HepG2 (cell line): ENCODE results near the gene NT5C2. TPM values are rescaled to one million over a fixed set of nuclear protein-coding genes. Genes with fewer than 3 reads are reported as not detected.

Experiments used
- ATRX ChIP-seq: sonication (generic); formaldehyde crosslinking; IDR thresholded peaks from 2 replicates; pipeline ENCODE4 v1.4.0; 2020; ENCODE audit warnings: missing genetic modification reagents, borderline replicate concordance
- CBX5 ChIP-seq: sonication (generic); formaldehyde crosslinking; IDR thresholded peaks from 2 replicates; pipeline ENCODE4 v1.4.0; 2020; ENCODE audit warnings: missing genetic modification reagents, borderline replicate concordance
- CENPX ChIP-seq: sonication (generic); formaldehyde crosslinking; IDR thresholded peaks from 2 replicates; pipeline ENCODE4 v1.9.0; 2021; ENCODE audit warnings: mild to moderate bottlenecking, missing genetic modification reagents, moderate library complexity
- FIP1L1 ChIP-seq: fragments of 200-400 bp; formaldehyde crosslinking; IDR thresholded peaks from 2 replicates; pipeline ENCODE4 v1.6.1; 2018; ENCODE audit warnings: low read depth, mild to moderate bottlenecking, low read length, moderate library complexity, borderline replicate concordance; ENCODE audit not compliant: insufficient read depth
- KAT8 ChIP-seq: IDR thresholded peaks from 2 replicates; pipeline ENCODE4 v1.6.1; 2016; ENCODE audit warnings: missing genetic modification reagents, missing compliant biosample characterization
- MED1 ChIP-seq: sonication (generic); formaldehyde crosslinking; IDR thresholded peaks from 2 replicates; pipeline ENCODE4 v1.4.0; 2020; ENCODE audit warnings: missing genetic modification reagents
- MEIS1 ChIP-seq: sonication (generic); formaldehyde crosslinking; IDR thresholded peaks from 2 replicates; pipeline ENCODE4 v1.9.0; 2021; ENCODE audit warnings: mild to moderate bottlenecking, missing genetic modification reagents, moderate library complexity, borderline replicate concordance
- RBFOX2 ChIP-seq: fragments of 200-400 bp; formaldehyde crosslinking; IDR thresholded peaks from 2 replicates; pipeline ENCODE4 v1.6.1; 2017; ENCODE audit warnings: low read depth, mild to moderate bottlenecking, low read length
- SSRP1 ChIP-seq: IDR thresholded peaks from 2 replicates; pipeline ENCODE4 v1.6.1; 2016; ENCODE audit warnings: control low read depth
- ZNF292 ChIP-seq: sonication (generic); formaldehyde crosslinking; IDR thresholded peaks from 2 replicates; pipeline ENCODE4 v1.8.1; 2022; ENCODE audit warnings: mild to moderate bottlenecking, low read depth, missing genetic modification reagents, borderline replicate concordance
- ZNF574 ChIP-seq: sonication (generic); formaldehyde crosslinking; IDR thresholded peaks from 2 replicates; pipeline ENCODE4 v1.4.0; 2020; ENCODE audit warnings: missing genetic modification reagents
- ZNF577 ChIP-seq: sonication (generic); formaldehyde crosslinking; IDR thresholded peaks from 2 replicates; pipeline ENCODE4 v1.4.0; 2020; ENCODE audit warnings: mild to moderate bottlenecking, low read depth, missing genetic modification reagents, borderline replicate concordance
- ZNF891 ChIP-seq: sonication (generic); formaldehyde crosslinking; IDR thresholded peaks from 2 replicates; pipeline ENCODE4 v1.5.0; 2020; ENCODE audit warnings: mild to moderate bottlenecking, missing genetic modification reagents
- polyA plus RNA-seq, 8 experiments: library from polyadenylated mRNA; depleted of rRNA in 3 of 8; stranded (reverse) in 7 of 8; unstranded in 1 of 8; fragments of >200 nt; fragmentation: Illumina TruSeq in 4 of 8; extraction: Trizol in 4 of 8; gene quantifications; 2 replicates each; pipeline versions ENCODE4 v1.2.1 to v1.2.3, GENCODE V29; 2011 to 2016; ENCODE audit warnings: low read depth in 4 of 8, missing spikeins in 1 of 8, mixed read lengths in 1 of 8; ENCODE audit not compliant: insufficient read depth in 1 of 8
- total RNA-seq, 5 experiments: library from RNA; depleted of rRNA; stranded (reverse); fragments of >200 nt; fragmentation: Illumina TruSeq; extraction: Trizol; gene quantifications; 2 replicates each; pipeline ENCODE4 v1.2.3, GENCODE V29; 2016; ENCODE audit warnings: low read depth in 1 of 5
- TF ChIP-seq, protein P1 (sequence below), 2 experiments: sonication (generic) in 1 of 2; formaldehyde crosslinking in 1 of 2; IDR thresholded peaks; 2 replicates each; pipeline versions ENCODE4 v1.4.0 to v1.6.1; 2016 to 2020; ENCODE audit warnings: borderline replicate concordance in 1 of 2, low read depth in 1 of 2, mild to moderate bottlenecking in 1 of 2, missing genetic modification reagents in 1 of 2
- TF ChIP-seq, protein P2 (sequence below): sonication (generic); formaldehyde crosslinking; IDR thresholded peaks from 2 replicates; pipeline ENCODE4 v1.5.1; 2020; ENCODE audit warnings: missing genetic modification reagents, mild to moderate bottlenecking, borderline replicate concordance
- TF ChIP-seq, protein P3 (sequence below): sonication (generic); formaldehyde crosslinking; IDR thresholded peaks from 2 replicates; pipeline ENCODE4 v1.9.0; 2022; ENCODE audit warnings: missing genetic modification reagents, mild to moderate bottlenecking, borderline replicate concordance

Gene NT5C2
- total and polyA plus RNA-seq, 2 of the 13 experiments (the other 11 are each of a cell fraction or from before 2014, with no cell fraction given): 40.6 to 55.2 TPM

- TF ChIP-seq, protein P1, sequence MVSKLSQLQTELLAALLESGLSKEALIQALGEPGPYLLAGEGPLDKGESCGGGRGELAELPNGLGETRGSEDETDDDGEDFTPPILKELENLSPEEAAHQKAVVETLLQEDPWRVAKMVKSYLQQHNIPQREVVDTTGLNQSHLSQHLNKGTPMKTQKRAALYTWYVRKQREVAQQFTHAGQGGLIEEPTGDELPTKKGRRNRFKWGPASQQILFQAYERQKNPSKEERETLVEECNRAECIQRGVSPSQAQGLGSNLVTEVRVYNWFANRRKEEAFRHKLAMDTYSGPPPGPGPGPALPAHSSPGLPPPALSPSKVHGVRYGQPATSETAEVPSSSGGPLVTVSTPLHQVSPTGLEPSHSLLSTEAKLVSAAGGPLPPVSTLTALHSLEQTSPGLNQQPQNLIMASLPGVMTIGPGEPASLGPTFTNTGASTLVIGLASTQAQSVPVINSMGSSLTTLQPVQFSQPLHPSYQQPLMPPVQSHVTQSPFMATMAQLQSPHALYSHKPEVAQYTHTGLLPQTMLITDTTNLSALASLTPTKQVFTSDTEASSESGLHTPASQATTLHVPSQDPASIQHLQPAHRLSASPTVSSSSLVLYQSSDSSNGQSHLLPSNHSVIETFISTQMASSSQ (IDR thresholded peaks at IDR 0.05; ENCODE audit: low read depth): no peak
- TF ChIP-seq, protein P1 (CRISPR knock-in tag; IDR thresholded peaks at IDR 0.05; ENCODE audit: borderline replicate concordance): peak; percentile 22; the same call in 1 of the 2 replicates
- TF ChIP-seq CENPX (CRISPR knock-in tag) (no peak), MED1 (CRISPR knock-in tag) (peak; percentile 59), RBFOX2 (peak; percentile 79), ATRX (CRISPR knock-in tag) (no peak), KAT8 (peak; percentile 44; the same call in 1 of the 2 replicates), ZNF574 (peak; percentile 33), SSRP1 (CRISPR knock-in tag) (no peak), ZNF577 (CRISPR knock-in tag) (peak; percentile 65; the same call in 1 of the 2 replicates), ZNF292 (CRISPR knock-in tag) (0 out of 2 replicates have a peak, but pooled peaks have one; percentile 29), CBX5 (CRISPR knock-in tag) (no peak; the same call in 1 of the 2 replicates), FIP1L1 (no peak), MEIS1 (CRISPR knock-in tag) (0 out of 2 replicates have a peak, but pooled peaks have one; percentile 59), ZNF891 (CRISPR knock-in tag) (peak; percentile 64; the same call in 1 of the 2 replicates)
- TF ChIP-seq, protein P2, sequence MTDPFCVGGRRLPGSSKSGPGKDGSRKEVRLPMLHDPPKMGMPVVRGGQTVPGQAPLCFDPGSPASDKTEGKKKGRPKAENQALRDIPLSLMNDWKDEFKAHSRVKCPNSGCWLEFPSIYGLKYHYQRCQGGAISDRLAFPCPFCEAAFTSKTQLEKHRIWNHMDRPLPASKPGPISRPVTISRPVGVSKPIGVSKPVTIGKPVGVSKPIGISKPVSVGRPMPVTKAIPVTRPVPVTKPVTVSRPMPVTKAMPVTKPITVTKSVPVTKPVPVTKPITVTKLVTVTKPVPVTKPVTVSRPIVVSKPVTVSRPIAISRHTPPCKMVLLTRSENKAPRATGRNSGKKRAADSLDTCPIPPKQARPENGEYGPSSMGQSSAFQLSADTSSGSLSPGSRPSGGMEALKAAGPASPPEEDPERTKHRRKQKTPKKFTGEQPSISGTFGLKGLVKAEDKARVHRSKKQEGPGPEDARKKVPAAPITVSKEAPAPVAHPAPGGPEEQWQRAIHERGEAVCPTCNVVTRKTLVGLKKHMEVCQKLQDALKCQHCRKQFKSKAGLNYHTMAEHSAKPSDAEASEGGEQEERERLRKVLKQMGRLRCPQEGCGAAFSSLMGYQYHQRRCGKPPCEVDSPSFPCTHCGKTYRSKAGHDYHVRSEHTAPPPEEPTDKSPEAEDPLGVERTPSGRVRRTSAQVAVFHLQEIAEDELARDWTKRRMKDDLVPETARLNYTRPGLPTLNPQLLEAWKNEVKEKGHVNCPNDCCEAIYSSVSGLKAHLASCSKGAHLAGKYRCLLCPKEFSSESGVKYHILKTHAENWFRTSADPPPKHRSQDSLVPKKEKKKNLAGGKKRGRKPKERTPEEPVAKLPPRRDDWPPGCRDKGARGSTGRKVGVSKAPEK (CRISPR knock-in tag): no peak
- TF ChIP-seq, protein P3, sequence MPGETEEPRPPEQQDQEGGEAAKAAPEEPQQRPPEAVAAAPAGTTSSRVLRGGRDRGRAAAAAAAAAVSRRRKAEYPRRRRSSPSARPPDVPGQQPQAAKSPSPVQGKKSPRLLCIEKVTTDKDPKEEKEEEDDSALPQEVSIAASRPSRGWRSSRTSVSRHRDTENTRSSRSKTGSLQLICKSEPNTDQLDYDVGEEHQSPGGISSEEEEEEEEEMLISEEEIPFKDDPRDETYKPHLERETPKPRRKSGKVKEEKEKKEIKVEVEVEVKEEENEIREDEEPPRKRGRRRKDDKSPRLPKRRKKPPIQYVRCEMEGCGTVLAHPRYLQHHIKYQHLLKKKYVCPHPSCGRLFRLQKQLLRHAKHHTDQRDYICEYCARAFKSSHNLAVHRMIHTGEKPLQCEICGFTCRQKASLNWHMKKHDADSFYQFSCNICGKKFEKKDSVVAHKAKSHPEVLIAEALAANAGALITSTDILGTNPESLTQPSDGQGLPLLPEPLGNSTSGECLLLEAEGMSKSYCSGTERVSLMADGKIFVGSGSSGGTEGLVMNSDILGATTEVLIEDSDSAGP: peak; percentile 30; the same call in 1 of the 2 replicates
These were observed 493 bp downstream of the NT5C2 start (continued) for GRCh38 chr10:103192451-103193106.
